HG03432 (cell line): ENCODE measurements around the gene TMEM217.
"Not testable (repeated sequence)": the region's sequence is repeated elsewhere in the genome, so short reads cannot be mapped to it uniquely, and the experiment has no call there.

Source experiments
- ATAC-seq: cut with Tn5 transposase; IDR thresholded peaks from one replicate; pipeline ENCODE4 v1.9.1; 2021; ENCODE audit warnings: mild to moderate bottlenecking, moderate library complexity; ENCODE audit not compliant: unreplicated experiment

Gene TMEM217

DNA sequence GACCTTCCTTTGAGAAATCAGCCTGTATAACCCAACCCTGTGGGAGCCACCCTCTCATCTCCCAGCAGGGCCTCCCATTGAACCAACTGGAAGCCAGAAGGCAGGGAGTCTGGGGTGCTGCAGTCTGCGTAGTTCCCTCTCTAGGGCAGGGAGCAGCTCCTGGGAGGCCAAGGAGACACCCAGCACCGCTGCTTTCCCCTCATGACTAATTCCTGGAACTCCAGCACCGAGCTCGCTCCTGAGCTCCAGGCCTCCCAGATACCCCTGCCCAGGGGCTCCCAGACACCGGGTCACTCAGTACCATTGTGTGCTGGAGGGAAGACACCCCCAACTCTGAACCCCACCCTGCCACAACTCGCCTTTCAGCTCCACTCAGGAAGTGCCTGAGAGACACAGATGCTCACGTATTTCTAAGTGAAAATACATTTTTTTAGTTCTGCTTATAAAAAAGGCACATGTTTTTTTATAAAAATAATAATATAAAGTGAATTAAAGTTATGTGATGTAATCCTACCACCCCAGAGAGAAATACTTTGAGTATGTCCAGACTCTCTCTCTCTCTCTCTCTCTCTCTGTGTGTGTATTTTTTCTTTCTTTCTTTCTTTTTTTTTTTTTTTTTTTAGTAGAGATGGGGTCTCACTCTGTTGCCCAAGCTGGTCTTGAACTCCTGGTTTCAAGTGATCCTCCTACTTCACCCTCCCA is 70.5 kb downstream of the TMEM217 start:
- no peak for ATAC-seq

GRCh38 chr6:37185949-37186720 is 71.8 kb downstream of the TMEM217 start:
- not testable (repeated sequence) for ATAC-seq

GRCh38 chr6:37182736-37183590 is 75.0 kb downstream of the TMEM217 start:
- ATAC-seq = no peak

DNA sequence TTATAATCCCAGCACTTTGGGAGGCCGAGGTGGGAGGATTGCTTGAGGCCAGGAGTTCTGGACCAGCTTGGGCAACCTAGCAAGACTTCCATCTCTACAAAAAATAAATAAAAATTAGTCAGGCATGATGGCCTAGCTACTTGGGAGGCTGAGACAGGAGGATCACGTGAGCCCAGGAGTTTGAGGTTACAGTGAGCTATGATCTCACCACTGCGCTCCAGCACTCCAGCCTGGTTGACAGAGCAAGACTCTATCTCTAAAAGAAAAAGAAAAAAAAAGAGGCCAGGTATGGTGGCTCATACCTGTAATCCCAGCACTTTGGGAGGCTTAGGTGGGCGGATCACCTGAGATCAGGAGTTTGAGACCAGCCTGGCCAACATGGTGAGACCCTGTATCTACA is 77.3 kb downstream of the TMEM217 start:
- ATAC-seq = not testable (repeated sequence)

- no peak for ATAC-seq
These were observed 77.9 kb downstream of the TMEM217 start for GRCh38 chr6:37180075-37180474.

DNA sequence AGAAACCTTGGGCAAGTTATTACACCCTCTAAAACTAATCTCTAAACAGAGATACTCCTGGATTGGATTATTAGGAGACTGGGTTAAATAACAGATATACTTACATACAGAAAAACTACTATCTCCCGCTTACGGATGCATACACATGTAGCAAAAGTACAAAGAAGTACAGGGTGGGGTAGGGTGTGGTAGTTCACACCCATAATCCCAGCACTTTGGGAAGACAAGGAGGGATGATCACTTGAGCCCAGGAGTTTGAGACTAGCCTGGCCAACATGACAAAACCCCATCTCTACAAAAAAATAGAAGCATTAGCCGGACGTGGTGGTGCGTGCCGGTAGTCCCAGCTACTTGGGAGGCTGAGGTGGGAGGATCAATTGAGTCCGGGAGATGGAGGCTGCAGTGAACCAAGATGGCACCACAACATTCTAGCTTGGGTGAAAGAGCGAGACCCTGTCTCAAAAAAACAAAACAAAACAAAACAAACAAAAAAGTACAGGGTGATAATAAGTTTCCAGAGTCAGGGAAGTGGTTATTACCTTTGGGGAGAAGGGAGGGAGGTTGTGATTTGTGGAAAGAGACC is 79.9 kb downstream of the TMEM217 start:
- ATAC-seq = no peak

GRCh38 chr6:37177077-37177934 is 80.6 kb downstream of the TMEM217 start:
- ATAC-seq = no peak

GRCh38 chr6:37176268-37177076 is 81.5 kb downstream of the TMEM217 start:
- ATAC-seq = no peak

GRCh38 chr6:37175332-37176267 is 82.3 kb downstream of the TMEM217 start:
- ATAC-seq = peak; percentile 55

DNA sequence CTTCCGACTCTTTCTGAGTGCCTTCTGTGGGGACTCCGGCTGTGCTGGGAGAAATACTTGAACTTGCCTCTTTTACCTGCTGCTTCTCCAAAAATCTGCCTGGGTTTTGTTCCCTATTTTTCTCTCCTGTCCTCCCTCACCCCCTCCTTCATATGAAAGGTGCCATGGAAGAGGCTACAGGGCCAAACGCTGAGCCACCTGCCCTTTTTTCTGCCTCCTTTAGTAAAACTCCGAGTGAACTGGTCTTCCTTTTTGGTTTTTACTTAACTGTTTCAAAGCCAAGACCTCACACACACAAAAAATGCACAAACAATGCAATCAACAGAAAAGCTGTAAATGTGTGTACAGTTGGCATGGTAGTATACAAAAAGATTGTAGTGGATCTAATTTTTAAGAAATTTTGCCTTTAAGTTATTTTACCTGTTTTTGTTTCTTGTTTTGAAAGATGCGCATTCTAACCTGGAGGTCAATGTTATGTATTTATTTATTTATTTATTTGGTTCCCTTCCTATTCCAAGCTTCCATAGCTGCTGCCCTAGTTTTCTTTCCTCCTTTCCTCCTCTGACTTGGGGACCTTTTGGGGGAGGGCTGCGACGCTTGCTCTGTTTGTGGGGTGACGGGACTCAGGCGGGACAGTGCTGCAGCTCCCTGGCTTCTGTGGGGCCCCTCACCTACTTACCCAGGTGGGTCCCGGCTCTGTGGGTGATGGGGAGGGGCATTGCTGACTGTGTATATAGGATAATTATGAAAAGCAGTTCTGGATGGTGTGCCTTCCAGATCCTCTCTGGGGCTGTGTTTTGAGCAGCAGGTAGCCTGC is 83.2 kb downstream of the TMEM217 start:
- ATAC-seq = no peak

GRCh38 chr6:37174196-37174514 is 83.8 kb downstream of the TMEM217 start:
- ATAC-seq = no peak

GRCh38 chr6:37173493-37174195 is 84.3 kb downstream of the TMEM217 start:
- ATAC-seq = no peak

DNA sequence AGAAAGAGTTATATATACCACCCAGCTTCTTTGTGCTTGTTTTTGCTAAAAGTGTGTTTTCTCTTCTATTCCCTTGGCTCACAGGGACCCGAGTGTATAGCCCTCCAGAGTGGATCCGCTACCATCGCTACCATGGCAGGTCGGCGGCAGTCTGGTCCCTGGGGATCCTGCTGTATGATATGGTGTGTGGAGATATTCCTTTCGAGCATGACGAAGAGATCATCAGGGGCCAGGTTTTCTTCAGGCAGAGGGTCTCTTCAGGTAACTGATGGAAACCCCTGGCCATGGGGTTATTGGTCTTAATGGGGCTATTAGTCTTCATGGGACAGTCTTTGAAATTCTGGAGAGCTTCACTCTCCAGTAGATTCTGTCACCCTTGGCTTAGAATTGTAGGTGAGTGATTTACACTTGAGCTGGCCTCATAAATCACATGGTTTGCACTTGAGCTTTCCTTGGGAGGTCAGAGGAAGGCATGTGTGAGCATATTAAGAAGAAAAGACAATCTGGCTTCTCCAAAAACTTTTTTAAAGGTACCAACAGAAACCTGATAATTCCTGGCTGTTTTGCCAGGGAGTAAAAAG is 84.9 kb downstream of the TMEM217 start:
- no peak for ATAC-seq

DNA sequence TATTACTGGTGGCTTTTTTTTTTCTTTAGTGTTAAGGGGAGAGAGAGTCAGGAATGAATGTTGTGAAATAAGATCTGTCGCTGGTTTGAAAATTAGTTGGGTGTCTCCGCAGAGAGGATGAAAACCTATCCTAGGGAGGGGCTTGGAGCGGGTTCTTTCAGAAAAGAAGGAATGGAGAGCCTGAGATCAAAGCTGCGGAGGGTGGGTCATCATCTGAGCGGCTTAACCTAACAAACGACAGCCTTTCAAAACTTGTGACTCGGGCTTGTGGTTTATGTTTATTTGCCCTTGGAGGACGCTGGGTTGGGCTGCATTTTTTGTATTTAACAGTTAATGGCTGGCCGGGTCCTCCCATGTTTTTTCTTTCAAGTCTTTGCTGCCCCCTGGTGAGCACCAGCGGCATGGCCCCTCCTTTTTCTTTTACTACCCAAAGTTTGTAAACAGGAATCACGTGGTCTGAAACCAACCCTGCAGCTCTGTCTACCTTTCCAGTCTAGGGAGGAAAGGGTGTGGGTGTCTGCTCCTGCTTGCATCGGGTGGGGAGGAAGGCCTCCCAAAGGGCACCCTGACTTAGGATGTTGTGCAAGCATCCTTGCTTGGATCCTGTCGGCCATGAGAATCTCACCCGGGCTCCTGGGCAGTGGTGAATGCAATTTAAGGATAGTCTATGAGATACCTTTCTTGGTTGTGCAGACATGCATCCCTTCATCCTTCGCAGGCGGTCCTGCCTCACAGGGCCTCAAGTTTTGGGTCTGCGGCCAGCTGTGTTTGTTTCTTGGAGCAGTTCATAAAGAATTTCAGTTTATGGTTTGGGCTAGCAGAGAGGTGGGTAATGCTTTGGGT is 85.8 kb downstream of the TMEM217 start:
- ATAC-seq = peak; percentile 15

DNA sequence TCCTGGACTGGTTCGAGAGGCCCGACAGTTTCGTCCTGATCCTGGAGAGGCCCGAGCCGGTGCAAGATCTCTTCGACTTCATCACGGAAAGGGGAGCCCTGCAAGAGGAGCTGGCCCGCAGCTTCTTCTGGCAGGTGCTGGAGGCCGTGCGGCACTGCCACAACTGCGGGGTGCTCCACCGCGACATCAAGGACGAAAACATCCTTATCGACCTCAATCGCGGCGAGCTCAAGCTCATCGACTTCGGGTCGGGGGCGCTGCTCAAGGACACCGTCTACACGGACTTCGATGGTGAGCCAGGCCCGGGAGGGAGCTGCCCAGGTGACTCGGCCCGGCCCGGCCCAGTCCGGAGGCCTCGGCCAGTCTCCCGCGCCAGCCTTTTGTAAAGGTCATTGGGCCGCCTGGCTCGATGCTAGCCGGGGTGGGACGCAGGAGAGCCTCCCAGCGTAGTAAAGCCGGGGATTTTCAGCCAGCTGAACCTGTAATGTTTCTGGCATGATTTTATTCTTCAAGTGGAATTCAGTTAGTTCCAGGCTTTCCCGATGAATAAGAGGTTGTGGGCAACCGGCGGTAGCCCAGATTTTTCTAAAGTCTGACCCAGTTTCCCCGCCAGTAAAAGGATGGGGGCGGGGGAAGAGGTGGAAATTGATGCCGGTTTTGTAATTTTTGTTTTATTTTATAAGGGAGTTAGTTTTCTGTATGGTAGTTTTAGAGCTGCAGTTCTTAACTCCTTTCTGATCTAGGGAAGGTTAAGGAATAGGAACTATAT is 86.6 kb downstream of the TMEM217 start:
- ATAC-seq = no peak
